Liver (tissue), 2 donors: ENCODE measurements around the gene METTL2B.
"Not testable (repeated sequence)": the region's sequence is repeated elsewhere in the genome, so short reads cannot be mapped to it uniquely, and the experiment has no call there.

Experiments used
- CTCF ChIP-seq: fragments of 150-350 bp; IDR thresholded peaks from 2 replicates; pipeline ENCODE4 v1.5.1; 2017; ENCODE audit warnings: improper control_type of control experiment, low read depth, low read length; ENCODE audit not compliant: missing input control
- TF ChIP-seq, protein P1 (sequence below): IDR thresholded peaks from 2 replicates; pipeline ENCODE4 v1.6.1; 2016; ENCODE audit warnings: antibody characterized with exemption, mild to moderate bottlenecking
- donor health status: healthy.

GRCh38 chr7:128523226-128523931 lies 46.8 kb downstream of the METTL2B start:
- TF ChIP-seq CTCF, result not testable (repeated sequence)
- TF ChIP-seq, protein P1, sequence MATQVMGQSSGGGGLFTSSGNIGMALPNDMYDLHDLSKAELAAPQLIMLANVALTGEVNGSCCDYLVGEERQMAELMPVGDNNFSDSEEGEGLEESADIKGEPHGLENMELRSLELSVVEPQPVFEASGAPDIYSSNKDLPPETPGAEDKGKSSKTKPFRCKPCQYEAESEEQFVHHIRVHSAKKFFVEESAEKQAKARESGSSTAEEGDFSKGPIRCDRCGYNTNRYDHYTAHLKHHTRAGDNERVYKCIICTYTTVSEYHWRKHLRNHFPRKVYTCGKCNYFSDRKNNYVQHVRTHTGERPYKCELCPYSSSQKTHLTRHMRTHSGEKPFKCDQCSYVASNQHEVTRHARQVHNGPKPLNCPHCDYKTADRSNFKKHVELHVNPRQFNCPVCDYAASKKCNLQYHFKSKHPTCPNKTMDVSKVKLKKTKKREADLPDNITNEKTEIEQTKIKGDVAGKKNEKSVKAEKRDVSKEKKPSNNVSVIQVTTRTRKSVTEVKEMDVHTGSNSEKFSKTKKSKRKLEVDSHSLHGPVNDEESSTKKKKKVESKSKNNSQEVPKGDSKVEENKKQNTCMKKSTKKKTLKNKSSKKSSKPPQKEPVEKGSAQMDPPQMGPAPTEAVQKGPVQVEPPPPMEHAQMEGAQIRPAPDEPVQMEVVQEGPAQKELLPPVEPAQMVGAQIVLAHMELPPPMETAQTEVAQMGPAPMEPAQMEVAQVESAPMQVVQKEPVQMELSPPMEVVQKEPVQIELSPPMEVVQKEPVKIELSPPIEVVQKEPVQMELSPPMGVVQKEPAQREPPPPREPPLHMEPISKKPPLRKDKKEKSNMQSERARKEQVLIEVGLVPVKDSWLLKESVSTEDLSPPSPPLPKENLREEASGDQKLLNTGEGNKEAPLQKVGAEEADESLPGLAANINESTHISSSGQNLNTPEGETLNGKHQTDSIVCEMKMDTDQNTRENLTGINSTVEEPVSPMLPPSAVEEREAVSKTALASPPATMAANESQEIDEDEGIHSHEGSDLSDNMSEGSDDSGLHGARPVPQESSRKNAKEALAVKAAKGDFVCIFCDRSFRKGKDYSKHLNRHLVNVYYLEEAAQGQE, result not testable (repeated sequence)
